GM12891 (cell line): ENCODE measurements around the gene HBEGF.

Experiments
- PAX5 ChIP-seq: IDR thresholded peaks from 2 replicates; pipeline ENCODE4 v1.6.1; 2011; ENCODE audit warnings: low read length, moderate library complexity, mild to moderate bottlenecking; ENCODE audit not compliant: insufficient read depth, severe bottlenecking
- POLR2A ChIP-seq: IDR thresholded peaks from 2 replicates; pipeline ENCODE4 v1.6.1; 2011; ENCODE audit warnings: low read depth, low read length, control low read depth
- POLR2AphosphoS5 ChIP-seq: IDR thresholded peaks from 2 replicates; pipeline ENCODE4 v1.6.1; 2011; ENCODE audit warnings: low read depth, low read length, control low read depth
- SPI1 ChIP-seq: IDR thresholded peaks from 2 replicates; pipeline ENCODE4 v1.6.1; 2011; ENCODE audit warnings: low read depth, low read length, control low read depth
- TAF1 ChIP-seq: IDR thresholded peaks from 2 replicates; pipeline ENCODE4 v1.6.1; 2011; ENCODE audit warnings: low read depth, low read length, control low read depth

DNA sequence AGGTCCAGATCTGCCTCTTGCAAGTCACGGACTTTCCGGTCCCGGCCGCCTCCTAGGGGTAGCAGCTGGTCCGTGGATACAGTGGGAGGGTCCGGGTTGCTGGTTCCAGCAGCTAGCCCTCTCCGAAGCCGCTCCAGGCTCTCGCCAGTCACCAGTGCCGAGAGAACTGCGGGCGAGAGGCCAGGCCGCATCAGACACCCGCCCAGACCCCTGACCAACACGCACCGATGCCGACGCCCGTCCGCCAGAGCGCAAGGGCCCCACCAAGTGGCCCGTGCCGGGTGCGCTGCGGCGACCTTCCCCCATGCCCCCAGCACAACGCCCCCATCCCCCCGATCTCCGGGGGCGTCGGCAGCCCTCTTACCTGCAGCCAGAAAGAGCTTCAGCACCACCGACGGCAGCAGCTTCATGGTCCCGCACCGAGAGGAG is 470 bp downstream of the HBEGF start:
- TF ChIP-seq POLR2A (no peak), POLR2AphosphoS5 (no peak), TAF1 (no peak), SPI1 (no peak), PAX5 (no peak)
